Neural progenitor cell (in vitro differentiated cells): ENCODE measurements around the gene CD99L2. TPM values are rescaled to one million over a fixed set of nuclear protein-coding genes. Genes with fewer than 3 reads are reported as not detected.

Experiments
- DNase-seq: peaks from one replicate; pipeline ENCODE4 v3.0.0-alpha.2; 2016; ENCODE audit warnings: low spot score
- H2AFZ ChIP-seq: fragments of 200-600 bp; sonication (generic); replicated peaks from 2 replicates; pipeline ENCODE4 v1.6.1; 2016; ENCODE audit warnings: antibody characterized with exemption
- H3F3A ChIP-seq: fragments of 200-600 bp; sonication (generic); 2 replicates; pipeline ENCODE4 v1.6.1; 2016; ENCODE audit warnings: antibody characterized with exemption, low read depth
- H3K27ac ChIP-seq: fragments of 200-600 bp; sonication (generic); 2 replicates; pipeline ENCODE4 v1.5.1; 2016; ENCODE audit warnings: mild to moderate bottlenecking
- H3K27me3 ChIP-seq: fragments of 200-600 bp; sonication (generic); 2 replicates; pipeline ENCODE4 v1.6.1; 2016; ENCODE audit warnings: mild to moderate bottlenecking, moderate library complexity
- H3K36me3 ChIP-seq: fragments of 200-600 bp; sonication (generic); 2 replicates; pipeline ENCODE4 v1.5.1; 2016
- H3K4me1 ChIP-seq: fragments of 200-600 bp; sonication (generic); 2 replicates; pipeline ENCODE4 v1.6.1; 2016; ENCODE audit warnings: mixed run types
- H3K4me2 ChIP-seq: fragments of 200-600 bp; sonication (generic); 2 replicates; pipeline ENCODE4 v1.6.1; 2016
- H3K4me3 ChIP-seq: fragments of 200-600 bp; sonication (generic); 2 replicates; pipeline ENCODE4 v1.5.1; 2016
- H3K79me2 ChIP-seq: fragments of 200-600 bp; sonication (generic); 2 replicates; pipeline ENCODE4 v1.6.1; 2016; ENCODE audit warnings: low read depth
- H3K9ac ChIP-seq: fragments of 200-600 bp; sonication (generic); 2 replicates; pipeline ENCODE4 v1.6.1; 2016
- H3K9me3 ChIP-seq: fragments of 200-600 bp; sonication (generic); 2 replicates; pipeline ENCODE4 v1.5.1; 2016; ENCODE audit warnings: low read depth
- H4K20me1 ChIP-seq: fragments of 200-600 bp; sonication (generic); 2 replicates; pipeline ENCODE4 v1.6.1; 2016; ENCODE audit warnings: low read depth
- H3K27ac Mint-ChIP-seq: 3 replicates; pipeline ENCODE4 v1.8.0; 2021; ENCODE audit warnings: mixed read lengths
- H3K27me3 Mint-ChIP-seq: 2 replicates; pipeline ENCODE4 v1.8.0; 2022; ENCODE audit warnings: low read depth, mild to moderate bottlenecking, inconsistent platforms, moderate library complexity, mixed read lengths; ENCODE audit not compliant: insufficient read depth
- H3K36me3 Mint-ChIP-seq: 3 replicates; pipeline ENCODE4 v1.8.0; 2021; ENCODE audit warnings: mixed read lengths
- H3K4me1 Mint-ChIP-seq: 3 replicates; pipeline ENCODE4 v1.8.0; 2021; ENCODE audit warnings: mixed read lengths
- H3K4me3 Mint-ChIP-seq: 3 replicates; pipeline ENCODE4 v1.8.0; 2021; ENCODE audit warnings: mild to moderate bottlenecking, moderate library complexity, mixed read lengths
- H3K9me3 Mint-ChIP-seq: 3 replicates; pipeline ENCODE4 v1.8.0; 2020; ENCODE audit warnings: mixed read lengths
- EZH2 ChIP-seq: fragments of 200-600 bp; sonication (generic); IDR thresholded peaks from 2 replicates; pipeline ENCODE4 v1.6.1; 2017; ENCODE audit warnings: antibody characterized with exemption, mild to moderate bottlenecking, moderate library complexity
- EZH2phosphoT487 ChIP-seq: fragments of 200-600 bp; sonication (generic); IDR thresholded peaks from 2 replicates; pipeline ENCODE4 v1.6.1; 2017; ENCODE audit warnings: antibody characterized with exemption
- total RNA-seq: library from RNA; depleted of rRNA; stranded (reverse); fragments of >200 nt; gene quantifications from 2 replicates; pipeline ENCODE4 v1.2.3, GENCODE V29; 2015; ENCODE audit warnings: low replicate concordance
- TF ChIP-seq, protein P1 (sequence below): fragments of 200-600 bp; sonication (generic); IDR thresholded peaks from 2 replicates; pipeline ENCODE4 v1.5.1; 2017; ENCODE audit warnings: antibody characterized with exemption, mild to moderate bottlenecking

The CD99L2 gene
- total RNA-seq, 1 donor from 2014 or later: 24.7 TPM

DNA sequence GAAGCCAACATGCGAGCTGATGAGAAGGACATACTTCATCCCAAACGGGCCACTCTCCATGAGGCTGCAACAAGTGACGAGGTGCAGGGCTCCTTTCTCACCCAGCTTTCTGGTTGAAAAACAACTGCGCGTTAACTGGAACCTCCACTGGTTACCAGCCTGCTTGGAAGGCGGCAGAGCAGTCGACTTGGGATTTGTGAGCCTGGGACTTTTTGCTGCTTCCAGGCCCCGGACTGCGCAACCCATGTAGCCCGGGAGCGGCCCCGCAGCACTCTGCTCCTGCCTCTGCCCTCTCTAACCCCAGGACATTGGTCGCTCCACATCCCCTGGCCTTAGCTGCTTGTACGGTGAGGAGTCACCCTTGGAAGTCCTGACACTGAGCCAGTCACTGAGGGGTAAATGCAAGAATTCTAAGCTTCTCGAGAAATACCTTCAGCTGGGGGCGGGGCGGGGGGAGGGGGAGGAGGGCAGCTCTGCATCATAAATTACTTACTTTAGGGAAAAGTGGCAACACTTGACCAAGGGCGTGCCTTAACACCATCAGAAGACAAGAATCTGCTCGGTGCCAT is 132.6 kb downstream of the CD99L2 start:
- Histone ChIP-seq H4K20me1 (no peaks in the 10 kb centered on the region), H3K4me1 (peaks cover 4% of the 10 kb centered on the region), H3K36me3 (no peaks in the 10 kb centered on the region), H3F3A (no peaks in the 10 kb centered on the region), H3K4me3 (no peak overlapping the region), H2AFZ (no peak overlapping the region), H3K27me3 (no peaks in the 10 kb centered on the region), H3K9ac (no peak overlapping the region), H3K4me2 (no peak overlapping the region), H3K79me2 (no peaks in the 10 kb centered on the region), H3K9me3 (no peaks in the 10 kb centered on the region), H3K27ac (no peak overlapping the region)
- Mint-ChIP-seq H3K36me3 (peaks cover 3% of the 10 kb centered on the region), H3K4me3 (no peak overlapping the region), H3K27me3 (no peaks in the 10 kb centered on the region), H3K27ac (no peak overlapping the region), H3K4me1 (peaks cover 11% of the 10 kb centered on the region), H3K9me3 (peaks cover 3% of the 10 kb centered on the region)
- TF ChIP-seq, protein P1, sequence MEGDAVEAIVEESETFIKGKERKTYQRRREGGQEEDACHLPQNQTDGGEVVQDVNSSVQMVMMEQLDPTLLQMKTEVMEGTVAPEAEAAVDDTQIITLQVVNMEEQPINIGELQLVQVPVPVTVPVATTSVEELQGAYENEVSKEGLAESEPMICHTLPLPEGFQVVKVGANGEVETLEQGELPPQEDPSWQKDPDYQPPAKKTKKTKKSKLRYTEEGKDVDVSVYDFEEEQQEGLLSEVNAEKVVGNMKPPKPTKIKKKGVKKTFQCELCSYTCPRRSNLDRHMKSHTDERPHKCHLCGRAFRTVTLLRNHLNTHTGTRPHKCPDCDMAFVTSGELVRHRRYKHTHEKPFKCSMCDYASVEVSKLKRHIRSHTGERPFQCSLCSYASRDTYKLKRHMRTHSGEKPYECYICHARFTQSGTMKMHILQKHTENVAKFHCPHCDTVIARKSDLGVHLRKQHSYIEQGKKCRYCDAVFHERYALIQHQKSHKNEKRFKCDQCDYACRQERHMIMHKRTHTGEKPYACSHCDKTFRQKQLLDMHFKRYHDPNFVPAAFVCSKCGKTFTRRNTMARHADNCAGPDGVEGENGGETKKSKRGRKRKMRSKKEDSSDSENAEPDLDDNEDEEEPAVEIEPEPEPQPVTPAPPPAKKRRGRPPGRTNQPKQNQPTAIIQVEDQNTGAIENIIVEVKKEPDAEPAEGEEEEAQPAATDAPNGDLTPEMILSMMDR: no peak
- TF ChIP-seq EZH2 (no peak), EZH2phosphoT487 (no peak)
- no peak for DNase-seq

DNA sequence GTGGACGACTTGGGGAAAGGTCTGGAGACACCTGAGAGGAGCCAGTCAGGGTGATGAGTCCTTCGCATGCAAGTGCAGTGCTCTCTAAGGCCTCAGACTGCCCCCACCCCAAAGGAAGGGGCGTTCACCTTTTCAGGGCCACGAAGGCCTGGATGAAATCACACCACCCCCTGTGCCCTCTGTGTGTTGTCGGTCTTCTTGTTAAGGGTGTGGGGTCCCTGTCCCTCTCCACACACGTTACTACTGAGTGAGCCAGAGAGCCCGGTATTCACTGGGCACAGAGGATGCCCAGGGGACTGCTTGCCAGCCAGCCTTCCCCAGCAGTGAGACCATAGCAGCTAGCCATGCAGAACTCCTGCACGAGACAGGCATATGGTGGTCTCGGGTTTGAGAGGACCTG is 133.2 kb downstream of the CD99L2 start:
- Mint-ChIP-seq H3K9me3 (peaks cover 4% of the 10 kb centered on the region), H3K27ac (no peak overlapping the region), H3K4me3 (no peak overlapping the region), H3K27me3 (no peaks in the 10 kb centered on the region), H3K4me1 (peaks cover 11% of the 10 kb centered on the region), H3K36me3 (peaks cover 3% of the 10 kb centered on the region)
- H4K20me1 ChIP-seq: no peaks in the 10 kb centered on the region
- no peaks in the 10 kb centered on the region for H3F3A ChIP-seq
- H3K79me2 ChIP-seq: no peaks in the 10 kb centered on the region
- DNase-seq: no peak
- H3K27me3 ChIP-seq: no peaks in the 10 kb centered on the region
- no peaks in the 10 kb centered on the region for H3K9me3 ChIP-seq
- no peaks in the 10 kb centered on the region for H3K36me3 ChIP-seq
- no peak overlapping the region for H3K4me2 ChIP-seq
- H3K4me3 ChIP-seq: no peak overlapping the region
- H2AFZ ChIP-seq: no peak overlapping the region
- H3K9ac ChIP-seq: no peak overlapping the region
- H3K4me1 ChIP-seq: peaks cover 4% of the 10 kb centered on the region
- H3K27ac ChIP-seq: no peak overlapping the region
- TF ChIP-seq EZH2: no peak
- TF ChIP-seq, protein P1: no peak
- no peak for TF ChIP-seq EZH2phosphoT487

DNA sequence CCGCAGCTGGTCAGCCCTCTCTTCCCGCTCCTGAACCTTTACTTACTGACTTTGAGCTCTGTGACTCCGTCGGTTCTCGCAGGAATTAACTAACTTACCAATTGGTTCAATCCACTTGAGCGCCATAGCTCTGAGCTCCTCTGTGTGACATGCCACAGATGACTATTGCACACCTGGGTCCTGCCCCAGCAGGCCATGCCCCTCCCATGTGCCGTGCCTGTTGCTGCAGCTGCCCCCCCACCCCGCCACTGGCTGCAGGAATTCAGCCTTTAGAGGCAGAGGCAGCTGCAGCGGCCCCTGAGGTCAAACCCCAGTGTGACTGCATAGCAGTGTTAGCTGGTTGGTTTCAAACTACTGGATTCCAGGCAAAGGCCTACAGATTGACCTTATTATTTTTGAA is 134.7 kb downstream of the CD99L2 start:
- Histone ChIP-seq H3K27me3 (no peaks in the 10 kb centered on the region), H2AFZ (no peak overlapping the region), H3K27ac (no peak overlapping the region), H3K9me3 (no peaks in the 10 kb centered on the region), H4K20me1 (no peaks in the 10 kb centered on the region), H3K36me3 (no peaks in the 10 kb centered on the region), H3K4me1 (peaks cover 4% of the 10 kb centered on the region), H3F3A (no peaks in the 10 kb centered on the region), H3K4me3 (no peak overlapping the region), H3K9ac (no peak overlapping the region), H3K79me2 (no peaks in the 10 kb centered on the region), H3K4me2 (no peak overlapping the region)
- Mint-ChIP-seq H3K4me3 (no peak overlapping the region), H3K27me3 (no peaks in the 10 kb centered on the region), H3K9me3 (peaks cover 4% of the 10 kb centered on the region), H3K4me1 (peaks cover 11% of the 10 kb centered on the region), H3K36me3 (peaks cover 3% of the 10 kb centered on the region), H3K27ac (peak overlapping the region; percentile 18)
- TF ChIP-seq, protein P1: no peak
- TF ChIP-seq EZH2phosphoT487 (no peak), EZH2 (no peak)
- DNase-seq: peak; percentile 54
